DLD1 (cell line): Measurements from ENCODE around the gene SEC16A.

Experiments used
- in situ Hi-C: cut with HindIII; loops from 2 replicates; pipeline ENCODE4 v1.10.0; 2017; ENCODE audit warnings: low sequenced_read_pairs

The SEC16A gene

GRCh38 chr9:136502940-136503550 lies 20.2 kb upstream of the SEC16A start:
- in situ Hi-C loops: no loop called here

GRCh38 chr9:136502196-136502595 lies 19.4 kb upstream of the SEC16A start:
- in situ Hi-C loops: no loop called here

- in situ Hi-C loops: no loop called here
Measured at GRCh38 chr9:136501686-136502085, 18.8 kb upstream of the SEC16A start.

GRCh38 chr9:136499935-136500910 lies 17.4 kb upstream of the SEC16A start:
- in situ Hi-C loops: no loop called here

- in situ Hi-C loops: no loop called here
Measured at GRCh38 chr9:136499071-136499934, 16.5 kb upstream of the SEC16A start.

- in situ Hi-C loops: no loop called here
Measured at GRCh38 chr9:136497916-136498695, 15.3 kb upstream of the SEC16A start.

GRCh38 chr9:136496801-136497620 lies 14.2 kb upstream of the SEC16A start:
- in situ Hi-C loops: no loop called here

GRCh38 chr9:136496181-136496580 lies 13.3 kb upstream of the SEC16A start:
- in situ Hi-C loops: no loop called here

- in situ Hi-C loops: no loop called here
Measured at GRCh38 chr9:136495238-136495800, 12.5 kb upstream of the SEC16A start.

- in situ Hi-C loops: no loop called here
Measured at GRCh38 chr9:136494531-136495215, 11.8 kb upstream of the SEC16A start.

- in situ Hi-C loops: no loop called here
Measured at GRCh38 chr9:136494012-136494411, 11.2 kb upstream of the SEC16A start.

- in situ Hi-C loops: no loop called here
Measured at GRCh38 chr9:136493567-136493971, 10.7 kb upstream of the SEC16A start.

- in situ Hi-C loops: no loop called here
Measured at GRCh38 chr9:136492978-136493522, 10.2 kb upstream of the SEC16A start.

GRCh38 chr9:136489731-136490130 lies 6.9 kb upstream of the SEC16A start:
- in situ Hi-C loops: loop anchor here (5.0 kb wide), 2 partner anchors 68 to 153 kb away; no protein-coding TSS in a partner anchor

- in situ Hi-C loops: loop anchor here (5.0 kb wide), 2 partner anchors 69 to 154 kb away; no protein-coding TSS in a partner anchor
Measured at GRCh38 chr9:136488247-136489214, 5.7 kb upstream of the SEC16A start.

GRCh38 chr9:136487672-136488071 lies 4.8 kb upstream of the SEC16A start:
- in situ Hi-C loops: loop anchor here (5.0 kb wide), 2 partner anchors 70 to 155 kb away; no protein-coding TSS in a partner anchor
